H1 (cell line): Measurements from ENCODE around the gene GABBR1. TPM values are rescaled to one million over a fixed set of nuclear protein-coding genes. Genes with fewer than 3 reads are reported as not detected.

Source experiments
- CTCF ChIA-PET: fragments of 300-600 bp; sonication (Branson Sonifier 250); formaldehyde crosslinking; loops from one replicate; lab custom pipeline; 2021; ENCODE audit not compliant: partially characterized antibody; lab: Charles Lee
- POLR2A ChIA-PET: fragments of 300-600 bp; sonication (Branson Sonifier 250); formaldehyde crosslinking; loops from one replicate; lab custom pipeline; 2021; ENCODE audit warnings: inconsistent platforms; ENCODE audit not compliant: partially characterized antibody; lab: Charles Lee
- DNase-seq, 2 experiments: peaks; one replicate each; pipeline versions ENCODE4 v3.0.0 to v3.0.0-alpha.2; 2010 to 2022; ENCODE audit warnings: low spot score in 2 of 2, low read depth in 1 of 2, mixed read lengths in 1 of 2
- FAIRE-seq: peaks from 2 replicates; lab custom pipeline; 2011; peaks lifted over from hg19 to GRCh38; lab: Jason Lieb, UNC
- H2AFZ ChIP-seq: 2 replicates; pipeline ENCODE4 v1.8.1; 2012; ENCODE audit warnings: low read length, inconsistent platforms
- H2AK5ac ChIP-seq: 2 replicates; pipeline ENCODE4 v1.6.1; 2013; ENCODE audit warnings: low read depth, low read length
- H2BK120ac ChIP-seq: replicated peaks from 2 replicates; pipeline ENCODE3; 2013; ENCODE audit warnings: low read depth, low read length, inconsistent platforms
- H2BK12ac ChIP-seq: 2 replicates; pipeline ENCODE4 v1.6.1; 2013; ENCODE audit warnings: low read depth, low read length
- H2BK15ac ChIP-seq: 2 replicates; pipeline ENCODE4 v1.6.1; 2013; ENCODE audit warnings: low read length
- H2BK20ac ChIP-seq: 2 replicates; pipeline ENCODE4 v1.6.1; 2013; ENCODE audit warnings: low read length
- H2BK5ac ChIP-seq: 2 replicates; pipeline ENCODE4 v1.6.1; 2013; ENCODE audit warnings: low read depth, low read length
- H3K14ac ChIP-seq: 2 replicates; pipeline ENCODE4 v1.6.1; 2013; ENCODE audit warnings: inconsistent platforms; ENCODE audit not compliant: insufficient read length
- H3K18ac ChIP-seq: 2 replicates; pipeline ENCODE4 v1.6.1; 2013; ENCODE audit warnings: low read length; ENCODE audit errors: extremely low read depth
- H3K23ac ChIP-seq: 2 replicates; pipeline ENCODE4 v1.6.1; 2013; ENCODE audit warnings: inconsistent platforms; ENCODE audit not compliant: insufficient read length
- H3K23me2 ChIP-seq: 2 replicates; pipeline ENCODE4 v1.6.1; 2013; ENCODE audit warnings: low read depth, low read length
- H3K27ac ChIP-seq: 2 replicates; pipeline ENCODE4 v1.6.1; 2011; ENCODE audit warnings: low read depth, low read length, inconsistent platforms
- H3K27me3 ChIP-seq, 4 experiments: replicated peaks in 1 of 4; 1 replicate in 1 of 4; 2 replicates in 3 of 4; pipeline versions ENCODE4 v1.6.1 to v1.8.1; 2011 to 2013; ENCODE audit warnings: low read length in 3 of 4, mild to moderate bottlenecking in 3 of 4, inconsistent platforms in 2 of 4, mixed read lengths in 2 of 4, moderate library complexity in 1 of 4; ENCODE audit not compliant: control insufficient read depth in 3 of 4, insufficient read depth in 3 of 4; ENCODE audit errors: extremely low read depth in 1 of 4
- H3K36me3 ChIP-seq, 4 experiments: 2 replicates each; pipeline versions ENCODE4 v1.6.1 to v1.8.1; 2011 to 2013; ENCODE audit warnings: mild to moderate bottlenecking in 4 of 4, low read length in 3 of 4, moderate library complexity in 2 of 4, control low read depth in 1 of 4, inconsistent platforms in 1 of 4; ENCODE audit not compliant: insufficient read depth in 4 of 4, control insufficient read depth in 2 of 4
- H3K4ac ChIP-seq: replicated peaks from 2 replicates; pipeline ENCODE3; 2013; ENCODE audit warnings: low read length, low read depth, mixed read lengths, inconsistent platforms; ENCODE audit not compliant: insufficient read length
- H3K4me1 ChIP-seq, 4 experiments: replicated peaks in 1 of 4; 1 replicate in 1 of 4; 2 replicates in 3 of 4; pipeline versions ENCODE4 v1.6.1 to v1.8.1; 2011 to 2013; ENCODE audit warnings: low read length in 3 of 4, inconsistent platforms in 2 of 4, mixed read lengths in 1 of 4; ENCODE audit not compliant: insufficient read depth in 4 of 4, control insufficient read depth in 3 of 4
- H3K4me2 ChIP-seq, 2 experiments: 2 replicates each; pipeline versions ENCODE4 v1.6.1 to v1.8.1; 2011 to 2013; ENCODE audit warnings: low read depth in 2 of 2, low read length in 2 of 2, control low read depth in 1 of 2, inconsistent platforms in 1 of 2, mild to moderate bottlenecking in 1 of 2; ENCODE audit not compliant: insufficient read depth in 1 of 2
- H3K4me3 ChIP-seq, 4 experiments: fragments of 200-600, 300-600 bp in 1 of 4; sonication (generic), shearing (Covaris generic), sonication (Bioruptor Twin) in 1 of 4; 2 replicates each; pipeline versions ENCODE4 v1.5.1 to v1.8.1; 2011 to 2016; ENCODE audit warnings: low read length in 4 of 4, low read depth in 3 of 4, control low read depth in 2 of 4, inconsistent platforms in 2 of 4, mild to moderate bottlenecking in 2 of 4, mixed read lengths in 1 of 4, moderate library complexity in 1 of 4; ENCODE audit not compliant: insufficient read depth in 2 of 4; ENCODE audit errors: extremely low read depth in 1 of 4
- H3K56ac ChIP-seq: replicated peaks from 2 replicates; pipeline ENCODE3; 2013; ENCODE audit warnings: low read depth, mild to moderate bottlenecking, mixed read lengths, low read length, inconsistent platforms; ENCODE audit not compliant: insufficient read length
- H3K79me1 ChIP-seq: 2 replicates; pipeline ENCODE4 v1.6.1; 2013; ENCODE audit warnings: low read depth, low read length, control low read depth
- H3K79me2 ChIP-seq, 2 experiments: 2 replicates each; pipeline versions ENCODE4 v1.6.1 to v1.8.1; 2012 to 2013; ENCODE audit warnings: low read length in 2 of 2, mild to moderate bottlenecking in 2 of 2, inconsistent platforms in 1 of 2; ENCODE audit not compliant: insufficient read depth in 2 of 2, control insufficient read depth in 1 of 2
- H3K9ac ChIP-seq, 4 experiments: replicated peaks in 1 of 4; 1 replicate in 1 of 4; 2 replicates in 3 of 4; pipeline versions ENCODE4 v1.6.1 to v1.8.1; 2011 to 2013; ENCODE audit warnings: low read depth in 3 of 4, low read length in 3 of 4, control low read depth in 2 of 4, mild to moderate bottlenecking in 2 of 4, moderate library complexity in 2 of 4, inconsistent platforms in 1 of 4; ENCODE audit errors: extremely low read depth in 1 of 4
- H3K9me3 ChIP-seq, 2 experiments: 2 replicates each; pipeline versions ENCODE4 v1.6.1 to v1.8.1; 2012 to 2013; ENCODE audit warnings: mild to moderate bottlenecking in 2 of 2, moderate library complexity in 2 of 2, control low read depth in 1 of 2, inconsistent platforms in 1 of 2, low read depth in 1 of 2, low read length in 1 of 2, mixed read lengths in 1 of 2; ENCODE audit not compliant: insufficient read depth in 2 of 2
- H4K20me1 ChIP-seq, 2 experiments: replicated peaks in 1 of 2; 2 replicates each; pipeline versions ENCODE3 to v1.8.1; 2011 to 2013; ENCODE audit warnings: inconsistent platforms in 2 of 2, low read length in 2 of 2, mild to moderate bottlenecking in 1 of 2; ENCODE audit not compliant: insufficient read depth in 2 of 2, control insufficient read depth in 1 of 2
- H4K5ac ChIP-seq: 2 replicates; pipeline ENCODE4 v1.6.1; 2013; ENCODE audit warnings: low read length, low read depth, mixed read lengths, inconsistent platforms; ENCODE audit not compliant: insufficient read length
- H4K8ac ChIP-seq: 2 replicates; pipeline ENCODE4 v1.8.0; 2013; ENCODE audit warnings: mild to moderate bottlenecking, moderate library complexity, low read length, inconsistent platforms; ENCODE audit not compliant: insufficient read depth; ENCODE audit errors: extremely low read depth
- H4K91ac ChIP-seq: replicated peaks from 2 replicates; pipeline ENCODE3; 2013; ENCODE audit warnings: low read length, mixed read lengths, inconsistent platforms; ENCODE audit not compliant: insufficient read length
- CEBPB ChIP-seq: IDR thresholded peaks from 2 replicates; pipeline ENCODE4 v1.6.1; 2012; ENCODE audit warnings: low read depth, low read length
- CHD1 ChIP-seq: IDR thresholded peaks from 2 replicates; pipeline ENCODE4 v1.6.1; 2012; ENCODE audit warnings: low read depth, low read length, improper control_type of control experiment
- JUN ChIP-seq: IDR thresholded peaks from 2 replicates; pipeline ENCODE4 v1.6.1; 2011; ENCODE audit warnings: low read depth, mild to moderate bottlenecking, improper control_type of control experiment, low read length
- KDM1A ChIP-seq: fragments of 200-600, 300-600 bp; sonication (generic); IDR thresholded peaks from 2 replicates; pipeline ENCODE4 v1.7.1; 2016; ENCODE audit warnings: mild to moderate bottlenecking, low read length, borderline replicate concordance
- MAFK ChIP-seq: IDR thresholded peaks from 2 replicates; pipeline ENCODE4 v1.6.1; 2012; ENCODE audit warnings: low read depth, mild to moderate bottlenecking, improper control_type of control experiment, low read length
- POLR2A ChIP-seq, 2 experiments: IDR thresholded peaks; 1 replicate in 1 of 2; 2 replicates in 1 of 2; pipeline ENCODE4 v1.6.1; 2011; ENCODE audit warnings: low read depth in 2 of 2, low read length in 2 of 2, mild to moderate bottlenecking in 2 of 2; ENCODE audit errors: control extremely low read depth in 1 of 2
- POLR2AphosphoS5 ChIP-seq: IDR thresholded peaks from 2 replicates; pipeline ENCODE4 v1.6.1; 2011; ENCODE audit warnings: low read depth, low read length
- RBBP5 ChIP-seq: IDR thresholded peaks from 2 replicates; pipeline ENCODE4 v1.7.1; 2012; ENCODE audit warnings: low read depth, mild to moderate bottlenecking, inconsistent platforms, low read length, moderate library complexity, borderline replicate concordance
- SP4 ChIP-seq: IDR thresholded peaks from 2 replicates; pipeline ENCODE4 v1.6.1; 2012; ENCODE audit warnings: low read length, inconsistent platforms
- TAF7 ChIP-seq: optimal IDR thresholded peaks from 2 replicates; pipeline ENCODE3; 2011; ENCODE audit warnings: low read depth, mild to moderate bottlenecking, inconsistent platforms, low read length, moderate library complexity, borderline replicate concordance
- WGBS, 2 experiments: shearing (Covaris generic) in 1 of 2; methylation state at CpG; one replicate each; pipeline versions ENCODE4 v1.1.6 to v1.1.7; 2013 to 2015; ENCODE audit warnings: low lambda C conversion rate in 2 of 2, mixed read lengths in 2 of 2, inconsistent platforms in 1 of 2, low coverage in 1 of 2, missing lambda C conversion rate in 1 of 2; ENCODE audit not compliant: insufficient replicate concordance in 2 of 2, insufficient coverage in 1 of 2, insufficient read length in 1 of 2; ENCODE audit errors: extremely low coverage in 1 of 2, missing lambda C conversion rate in 1 of 2; 5-methylcytosine and 5-hydroxymethylcytosine counted together
- polyA plus RNA-seq, 7 experiments: library from polyadenylated mRNA; depleted of rRNA in 3 of 7; stranded (reverse) in 5 of 7; unstranded in 2 of 7; fragments of >200 nt in 5 of 7; fragments of 200-250 nt in 2 of 7; gene quantifications; 1 replicate in 5 of 7; 2 replicates in 1 of 7; 4 replicates in 1 of 7; pipeline versions ENCODE4 v1.2.1 to v1.2.3, GENCODE V29; 2011 to 2013; ENCODE audit warnings: missing spikeins in 2 of 7, mixed read lengths in 2 of 7
- total RNA-seq: library from RNA; stranded (reverse); fragmentation: NEBNext Ultra II Directional; extraction: Animal tissue kit (Norgen Biotek cat#: 25700); gene quantifications from 2 replicates; pipeline ENCODE4 v1.2.1, GENCODE V29; 2021

Gene GABBR1
- total and polyA plus RNA-seq, 2 of the 8 experiments (the other 6 are each of a cell fraction or from before 2014, with no cell fraction given): 75.9 to 78.3 TPM

GRCh38 chr6:29527126-29527525 is 105.9 kb downstream of the GABBR1 start:
- H4K20me1 ChIP-seq: no peaks in the 10 kb centered on the region
- no peaks in the 10 kb centered on the region for H3K79me2 ChIP-seq
- H2BK15ac ChIP-seq: no peak overlapping the region
- no peaks in the 10 kb centered on the region for H3K79me1 ChIP-seq
- H2BK120ac ChIP-seq: no peak overlapping the region
- no peaks in the 10 kb centered on the region; a peak in 1 of 7 replicates for H3K27me3 ChIP-seq
- peaks cover 7 to 12% of the 10 kb centered on the region in 2 experiments for H3K9me3 ChIP-seq
- H2AK5ac ChIP-seq: no peak overlapping the region
- peaks cover 0 to 7% (median 0%) of the 10 kb centered on the region in 4 experiments; a peak in 4 of 7 replicates for H3K4me1 ChIP-seq
- H2BK5ac ChIP-seq: no peak overlapping the region
- H2BK20ac ChIP-seq: no peak overlapping the region
- no peak overlapping the region for H4K8ac ChIP-seq
- no peak overlapping the region for H3K56ac ChIP-seq
- no peak overlapping the region for H3K18ac ChIP-seq
- H3K23me2 ChIP-seq: no peaks in the 10 kb centered on the region
- no peak overlapping the region for H3K27ac ChIP-seq
- no peak overlapping the region for H3K4ac ChIP-seq
- no peak overlapping the region for H4K5ac ChIP-seq
- H3K36me3 ChIP-seq: no peaks in the 10 kb centered on the region
- H3K4me2 ChIP-seq: no peak overlapping the region
- ChIA-PET CTCF (interaction anchor here (0.9 to 1.3 kb wide), 3 partner anchors 12 to 511 kb away, joined by 3 read pairs; no protein-coding TSS in a partner anchor), POLR2A (interaction anchor here (0.6 kb wide), 1 partner anchor 318 kb away, joined by 4 read pairs; no protein-coding TSS in a partner anchor)
- no peak overlapping the region for H2BK12ac ChIP-seq
- 82% methylated on average over 1 of the region's 1 CpG; no CpG with 5 or more reads in 1 of the 2 experiments for WGBS, 2 experiments
- no peak overlapping the region for H4K91ac ChIP-seq
- H3K9ac ChIP-seq: no peak overlapping the region
- H3K23ac ChIP-seq: no peak overlapping the region
- no peak for FAIRE-seq
- no peak for DNase-seq
- H3K14ac ChIP-seq: no peak overlapping the region
- no peak overlapping the region for H2AFZ ChIP-seq
- no peak overlapping the region for H3K4me3 ChIP-seq
- TF ChIP-seq POLR2A (IDR thresholded peaks at IDR 0.05; ENCODE audit: control extremely low read depth in 1 of 2, low read depth in 2 of 2, low read length in 2 of 2) (no peak), MAFK (no peak), RBBP5 (no peak), CEBPB (no peak), POLR2AphosphoS5 (no peak), KDM1A (no peak), CHD1 (no peak), SP4 (no peak), TAF7 (no peak), JUN (no peak)
